Vagina (tissue), 2 donors: ENCODE results near the gene SLC6A6.

ENCODE experiments used
- POLR2A ChIP-seq, 2 donors: fragments of 450-650 bp; IDR thresholded peaks; one replicate each; pipeline ENCODE4 v1.6.1; 2017; ENCODE audit warnings: antibody characterized with exemption in 2 of 2, mild to moderate bottlenecking in 2 of 2, moderate library complexity in 2 of 2
- TF ChIP-seq, protein P1 (sequence below), 3 experiments: fragments of 450-650 bp in 2 of 3; fragments of 200-600 bp in 1 of 3; sonication (generic) in 1 of 3; IDR thresholded peaks; one replicate each; pipeline ENCODE4 v1.5.1; 2017 to 2019; ENCODE audit warnings: antibody characterized with exemption in 3 of 3, mild to moderate bottlenecking in 2 of 3, moderate library complexity in 2 of 3

DNA sequence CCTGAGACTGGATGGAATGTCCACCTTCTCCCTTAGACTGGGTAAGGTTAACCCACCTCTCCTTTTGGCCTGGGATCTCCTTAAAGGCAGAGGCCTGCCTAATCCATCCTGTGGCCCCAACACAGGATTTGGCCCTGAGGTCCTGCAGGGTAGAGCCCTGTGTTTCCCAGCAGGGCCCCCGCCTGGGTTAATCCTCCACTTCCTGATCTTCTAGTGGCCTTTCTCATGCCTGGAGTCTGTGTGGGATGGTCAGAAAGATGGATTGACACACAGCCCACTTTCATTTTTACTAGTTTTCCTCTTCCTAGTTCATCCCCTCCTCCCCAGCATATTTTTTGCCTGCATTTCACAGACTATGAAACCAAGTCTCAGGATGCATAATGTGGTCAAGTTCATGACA is 48.9 kb upstream of the SLC6A6 start:
- TF ChIP-seq POLR2A (IDR thresholded peaks at IDR 0.05): no peak
- TF ChIP-seq, protein P1, sequence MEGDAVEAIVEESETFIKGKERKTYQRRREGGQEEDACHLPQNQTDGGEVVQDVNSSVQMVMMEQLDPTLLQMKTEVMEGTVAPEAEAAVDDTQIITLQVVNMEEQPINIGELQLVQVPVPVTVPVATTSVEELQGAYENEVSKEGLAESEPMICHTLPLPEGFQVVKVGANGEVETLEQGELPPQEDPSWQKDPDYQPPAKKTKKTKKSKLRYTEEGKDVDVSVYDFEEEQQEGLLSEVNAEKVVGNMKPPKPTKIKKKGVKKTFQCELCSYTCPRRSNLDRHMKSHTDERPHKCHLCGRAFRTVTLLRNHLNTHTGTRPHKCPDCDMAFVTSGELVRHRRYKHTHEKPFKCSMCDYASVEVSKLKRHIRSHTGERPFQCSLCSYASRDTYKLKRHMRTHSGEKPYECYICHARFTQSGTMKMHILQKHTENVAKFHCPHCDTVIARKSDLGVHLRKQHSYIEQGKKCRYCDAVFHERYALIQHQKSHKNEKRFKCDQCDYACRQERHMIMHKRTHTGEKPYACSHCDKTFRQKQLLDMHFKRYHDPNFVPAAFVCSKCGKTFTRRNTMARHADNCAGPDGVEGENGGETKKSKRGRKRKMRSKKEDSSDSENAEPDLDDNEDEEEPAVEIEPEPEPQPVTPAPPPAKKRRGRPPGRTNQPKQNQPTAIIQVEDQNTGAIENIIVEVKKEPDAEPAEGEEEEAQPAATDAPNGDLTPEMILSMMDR (IDR thresholded peaks at IDR 0.05): no peak
